ENCODE measurements around the gene FHAD1.
"Not testable (repeated sequence)": the region's sequence is repeated elsewhere in the genome, so short reads cannot be mapped to it uniquely, and the experiment has no call there.

FHAD1 gene

GRCh38 chr1:15276691-15277446, 29.8 kb downstream of the FHAD1 start:
- DNase-seq (ENCODE audit: low spot score), result no peak

GRCh38 chr1:15277447-15277838, 30.4 kb downstream of the FHAD1 start:
- no peak for DNase-seq (ENCODE audit: low spot score)

GRCh38 chr1:15277933-15278332, 30.9 kb downstream of the FHAD1 start:
- no peak for DNase-seq (ENCODE audit: low spot score)

- no peak for DNase-seq (ENCODE audit: low spot score)
These were observed 32.7 kb downstream of the FHAD1 start for GRCh38 chr1:15279576-15280230.

GRCh38 chr1:15280416-15280815, 33.4 kb downstream of the FHAD1 start:
- no peak for DNase-seq (ENCODE audit: low spot score)

- DNase-seq (ENCODE audit: low spot score), result no peak
These were observed 35.0 kb downstream of the FHAD1 start for GRCh38 chr1:15282038-15282437.

- no peak for DNase-seq (ENCODE audit: low spot score)
These were observed 35.9 kb downstream of the FHAD1 start for GRCh38 chr1:15282810-15283474.

- DNase-seq (ENCODE audit: low spot score), result no peak
These were observed 36.5 kb downstream of the FHAD1 start for GRCh38 chr1:15283526-15283925.

GRCh38 chr1:15286452-15286851, 39.4 kb downstream of the FHAD1 start:
- DNase-seq (ENCODE audit: low spot score), result no peak

- no peak for DNase-seq (ENCODE audit: low spot score)
These were observed 40.3 kb downstream of the FHAD1 start for GRCh38 chr1:15287035-15287979.

- DNase-seq (ENCODE audit: low spot score), result no peak
These were observed 41.3 kb downstream of the FHAD1 start for GRCh38 chr1:15288173-15288926.

- DNase-seq (ENCODE audit: low spot score), result no peak
These were observed 42.2 kb downstream of the FHAD1 start for GRCh38 chr1:15289251-15289651.

- DNase-seq (ENCODE audit: low spot score), result no peak
These were observed 43.4 kb downstream of the FHAD1 start for GRCh38 chr1:15290382-15290781.

- no peak for DNase-seq (ENCODE audit: low spot score)
These were observed 48.7 kb downstream of the FHAD1 start for GRCh38 chr1:15295696-15296095.

- peak; percentile 16 for DNase-seq (ENCODE audit: low spot score)
These were observed 49.7 kb downstream of the FHAD1 start for GRCh38 chr1:15296585-15297321.

GRCh38 chr1:15297975-15298374, 51.0 kb downstream of the FHAD1 start:
- DNase-seq (ENCODE audit: low spot score), result not testable (repeated sequence)

- no peak for DNase-seq (ENCODE audit: low spot score)
These were observed 52.2 kb downstream of the FHAD1 start for GRCh38 chr1:15299179-15299578.

GRCh38 chr1:15299806-15300205, 52.8 kb downstream of the FHAD1 start:
- DNase-seq (ENCODE audit: low spot score), result no peak

- no peak for DNase-seq (ENCODE audit: low spot score)
These were observed 56.9 kb downstream of the FHAD1 start for GRCh38 chr1:15303935-15304334.

- DNase-seq (ENCODE audit: low spot score), result no peak
These were observed 57.9 kb downstream of the FHAD1 start for GRCh38 chr1:15304708-15305467.
